ENCODE results near the gene STKLD1.
A peak's percentile ranks its signal among the peaks of the same experiment; 100 is the strongest.
"Not testable (repeated sequence)": the region's sequence is repeated elsewhere in the genome, so short reads cannot be mapped to it uniquely, and the experiment has no call there.

STKLD1 gene

GRCh38 chr9:133389025-133389557 is 12.9 kb downstream of the STKLD1 start:
- DNase-seq = no peak

GRCh38 chr9:133389562-133389961 is 13.4 kb downstream of the STKLD1 start:
- DNase-seq = no peak

GRCh38 chr9:133390713-133391112 is 14.5 kb downstream of the STKLD1 start:
- no peak for DNase-seq

- DNase-seq = not testable (repeated sequence)
Observed at GRCh38 chr9:133391449-133391848, 15.3 kb downstream of the STKLD1 start.

GRCh38 chr9:133392308-133392707 is 16.1 kb downstream of the STKLD1 start:
- not testable (repeated sequence) for DNase-seq

GRCh38 chr9:133393399-133393798 is 17.2 kb downstream of the STKLD1 start:
- DNase-seq = no peak

- DNase-seq = no peak
Observed at GRCh38 chr9:133394687-133395271, 18.6 kb downstream of the STKLD1 start.

- no peak for DNase-seq
Observed at GRCh38 chr9:133396952-133397351, 20.8 kb downstream of the STKLD1 start.

GRCh38 chr9:133397370-133397769 is 21.2 kb downstream of the STKLD1 start:
- no peak for DNase-seq

GRCh38 chr9:133397895-133398294 is 21.7 kb downstream of the STKLD1 start:
- DNase-seq = no peak

- DNase-seq = no peak
Observed at GRCh38 chr9:133400292-133400691, 24.1 kb downstream of the STKLD1 start.

- no peak for DNase-seq
Observed at GRCh38 chr9:133401588-133401987, 25.4 kb downstream of the STKLD1 start.

GRCh38 chr9:133402689-133403088 is 26.5 kb downstream of the STKLD1 start:
- no peak for DNase-seq

- peak; percentile 77 for DNase-seq
Observed at GRCh38 chr9:133403766-133404453, 27.7 kb downstream of the STKLD1 start.

- no peak for DNase-seq
Observed at GRCh38 chr9:133404454-133405002, 28.4 kb downstream of the STKLD1 start.

- DNase-seq = no peak
Observed at GRCh38 chr9:133405508-133406438, 29.6 kb downstream of the STKLD1 start.

- DNase-seq = peak; percentile 84
Observed at GRCh38 chr9:133406480-133407307, 30.5 kb downstream of the STKLD1 start.

GRCh38 chr9:133408042-133408441 is 31.9 kb downstream of the STKLD1 start:
- DNase-seq = no peak

GRCh38 chr9:133415170-133415569 is 39.0 kb downstream of the STKLD1 start:
- DNase-seq = no peak

GRCh38 chr9:133417541-133418461 is 41.6 kb downstream of the STKLD1 start, which contains the start of gene REXO4:
REXO4 (minus strand) TSS chr9:133418010; CDS start chr9:133417844, 166 bp downstream.
- peak; percentile 86 for DNase-seq

- no peak for DNase-seq
Observed at GRCh38 chr9:133419005-133419404, 42.8 kb downstream of the STKLD1 start.
